IMR-90 (cell line): ENCODE data around the gene MOCOS.

ENCODE experiments used
- BHLHE40 ChIP-seq: fragments of 150-350 bp; IDR thresholded peaks from 2 replicates; pipeline ENCODE4 v1.6.1; 2016; ENCODE audit warnings: mild to moderate bottlenecking, low read depth, low read length
- CEBPB ChIP-seq: IDR thresholded peaks from 2 replicates; pipeline ENCODE4 v1.6.1; 2012; ENCODE audit warnings: low read depth, low read length, improper control_type of control experiment
- CHD1 ChIP-seq: IDR thresholded peaks from 2 replicates; pipeline ENCODE4 v1.6.1; 2012; ENCODE audit warnings: low read depth, low read length, improper control_type of control experiment
- CTCF ChIP-seq: conservative IDR thresholded peaks from 2 replicates; pipeline ENCODE4 v1.5.1; 2012; ENCODE audit warnings: mild to moderate bottlenecking, low read depth, low read length, improper control_type of control experiment
- FOS ChIP-seq: fragments of 150-350 bp; IDR thresholded peaks from 2 replicates; pipeline ENCODE4 v1.6.1; 2016; ENCODE audit warnings: low read depth, low read length
- MAFK ChIP-seq: IDR thresholded peaks from 2 replicates; pipeline ENCODE4 v1.6.1; 2012; ENCODE audit warnings: low read depth, low read length, improper control_type of control experiment
- MAZ ChIP-seq: IDR thresholded peaks from 2 replicates; pipeline ENCODE4 v1.6.1; 2012; ENCODE audit warnings: low read depth, mild to moderate bottlenecking, low read length, improper control_type of control experiment, moderate library complexity, borderline replicate concordance
- MXI1 ChIP-seq: IDR thresholded peaks from 2 replicates; pipeline ENCODE4 v1.6.1; 2012; ENCODE audit warnings: low read depth, mild to moderate bottlenecking, low read length, moderate library complexity, borderline replicate concordance
- NFE2L2 ChIP-seq: fragments of 150-350 bp; IDR thresholded peaks from 2 replicates; pipeline ENCODE4 v1.6.1; 2016; ENCODE audit warnings: low read depth, mild to moderate bottlenecking, low read length
- POLR2A ChIP-seq: IDR thresholded peaks from 2 replicates; pipeline ENCODE4 v1.6.1; 2012; ENCODE audit warnings: mild to moderate bottlenecking, low read depth, low read length
- RAD21 ChIP-seq: IDR thresholded peaks from 2 replicates; pipeline ENCODE4 v1.6.1; 2012; ENCODE audit warnings: low read length, improper control_type of control experiment
- RFX5 ChIP-seq: IDR thresholded peaks from 2 replicates; pipeline ENCODE4 v1.8.0; 2012; ENCODE audit warnings: low read depth, mild to moderate bottlenecking, low read length, moderate library complexity
- SMC3 ChIP-seq: fragments of 150-350 bp; IDR thresholded peaks from 2 replicates; pipeline ENCODE4 v1.6.1; 2016; ENCODE audit warnings: low read depth, mild to moderate bottlenecking, antibody characterized with exemption, low read length, moderate library complexity
- USF2 ChIP-seq: fragments of 150-350 bp; IDR thresholded peaks from 2 replicates; pipeline ENCODE4 v1.6.1; 2017; ENCODE audit warnings: mild to moderate bottlenecking, antibody characterized with exemption, low read length, low read depth

GRCh38 chr18:36274083-36274715, 86.9 kb downstream of the MOCOS start:
- TF ChIP-seq CEBPB (no peak), CTCF (no peak), POLR2A (no peak), MXI1 (no peak), USF2 (no peak), FOS (no peak), RAD21 (no peak), RFX5 (no peak), MAFK (no peak), NFE2L2 (no peak), BHLHE40 (no peak), CHD1 (no peak), SMC3 (no peak), MAZ (no peak)
